H1 (cell line): ENCODE data around the gene EPHB6.

ENCODE experiments used
- CBX8 ChIP-seq: fragments of 300-800, 300-1000 bp; sonication (generic); IDR thresholded peaks from 2 replicates; pipeline ENCODE4 v1.7.1; 2016; ENCODE audit warnings: low read depth, low read length, borderline replicate concordance
- CTCF ChIP-seq, 3 experiments: IDR thresholded peaks; 1 replicate in 2 of 3; 2 replicates in 1 of 3; pipeline versions ENCODE4 v1.5.1 to v1.6.1; 2011; ENCODE audit warnings: low read length in 3 of 3, mild to moderate bottlenecking in 3 of 3, inconsistent platforms in 2 of 3, low read depth in 1 of 3, moderate library complexity in 1 of 3; ENCODE audit not compliant: insufficient read depth in 1 of 3; ENCODE audit errors: control extremely low read depth in 1 of 3
- EGR1 ChIP-seq: IDR thresholded peaks from 2 replicates; pipeline ENCODE4 v1.6.1; 2011; ENCODE audit warnings: low read depth, low read length, borderline replicate concordance
- YY1 ChIP-seq: IDR thresholded peaks from 2 replicates; pipeline ENCODE4 v1.6.1; 2011; ENCODE audit warnings: low read depth, mild to moderate bottlenecking, low read length

GRCh38 chr7:142835487-142835886 lies 19.4 kb upstream of the EPHB6 start:
- TF ChIP-seq CTCF (IDR thresholded peaks at IDR 0.05; ENCODE audit: control extremely low read depth in 1 of 3, insufficient read depth in 1 of 3, low read depth in 1 of 3, low read length in 3 of 3) (no peak), YY1 (no peak), CBX8 (no peak), EGR1 (no peak)
